RCC 7860 (cell line): ENCODE data around the gene NINJ2.

Experiments used
- DNase-seq: peaks from one replicate; pipeline ENCODE4 v3.0.0-alpha.2; 2015; ENCODE audit warnings: low spot score
- FAIRE-seq: peaks from 2 replicates; lab custom pipeline; 2012; peaks lifted over from hg19 to GRCh38; lab: Jason Lieb, UNC

Gene NINJ2

DNA sequence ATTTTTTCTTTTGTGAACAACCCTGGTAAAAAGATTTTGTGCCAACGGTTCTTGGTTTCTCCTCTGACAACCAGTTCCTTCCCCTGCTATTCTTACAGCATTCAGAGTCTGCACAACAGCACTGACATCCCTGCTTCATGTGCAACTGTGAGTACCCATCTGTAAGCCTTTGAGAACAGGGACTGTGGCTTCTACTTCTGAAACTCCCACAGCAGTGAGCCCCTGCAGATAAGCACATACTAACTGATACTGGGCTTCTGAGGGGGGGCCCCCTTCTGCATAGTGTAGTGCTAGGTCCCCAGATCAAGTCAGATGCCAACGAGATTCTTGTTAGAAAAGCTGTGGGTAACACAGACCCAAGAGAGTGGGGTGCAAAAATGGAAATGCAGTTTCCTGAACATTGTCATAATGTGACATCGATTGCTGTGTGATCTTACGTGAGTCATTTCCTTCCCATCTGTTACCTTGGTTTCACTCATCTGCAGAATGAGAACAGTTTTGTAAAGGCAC is 11.1 kb upstream of the NINJ2 start:
- FAIRE-seq = no peak
- DNase-seq = no peak

DNA sequence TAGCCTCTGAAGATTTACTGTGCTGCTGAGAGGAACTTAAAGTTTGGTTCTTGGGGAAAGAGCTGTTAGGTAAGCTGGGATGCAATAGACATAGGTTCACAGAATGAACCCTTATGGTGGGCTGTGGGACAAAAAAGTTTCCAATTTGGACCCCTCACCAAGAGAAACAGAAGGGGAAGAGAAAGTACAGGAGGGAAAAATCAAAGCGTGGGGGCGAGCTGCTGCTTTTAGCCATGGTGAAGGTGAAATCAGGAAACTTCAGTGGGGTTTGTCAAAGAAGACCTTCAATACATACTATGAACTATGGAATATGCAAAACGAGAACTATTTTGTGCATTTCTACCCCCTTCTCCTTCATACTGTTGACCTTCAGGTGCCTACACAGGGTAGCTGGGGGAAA is 10.6 kb upstream of the NINJ2 start:
- FAIRE-seq = no peak

DNA sequence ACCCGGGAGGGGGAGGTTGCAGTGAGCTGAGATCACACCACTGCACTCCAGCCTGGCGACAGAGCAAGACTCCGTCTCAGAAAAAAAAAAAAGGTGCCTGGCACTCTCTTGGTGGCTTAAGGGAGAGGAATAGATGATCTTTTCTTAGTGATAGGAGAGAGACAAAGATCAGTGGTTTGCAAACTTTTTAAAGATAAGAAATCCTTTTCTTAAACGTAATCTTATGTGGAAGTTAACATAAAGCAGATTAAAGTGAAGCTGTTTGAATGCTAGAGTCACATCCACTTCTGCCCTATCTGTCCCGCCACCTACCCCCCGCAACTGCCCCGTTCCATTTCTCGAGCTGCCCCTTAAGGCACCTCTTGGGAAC is 6.3 kb upstream of the NINJ2 start:
- no peak for FAIRE-seq

More for the DNA sequence above, 10.6 kb upstream of the NINJ2 start:
- no peak for DNase-seq

DNA sequence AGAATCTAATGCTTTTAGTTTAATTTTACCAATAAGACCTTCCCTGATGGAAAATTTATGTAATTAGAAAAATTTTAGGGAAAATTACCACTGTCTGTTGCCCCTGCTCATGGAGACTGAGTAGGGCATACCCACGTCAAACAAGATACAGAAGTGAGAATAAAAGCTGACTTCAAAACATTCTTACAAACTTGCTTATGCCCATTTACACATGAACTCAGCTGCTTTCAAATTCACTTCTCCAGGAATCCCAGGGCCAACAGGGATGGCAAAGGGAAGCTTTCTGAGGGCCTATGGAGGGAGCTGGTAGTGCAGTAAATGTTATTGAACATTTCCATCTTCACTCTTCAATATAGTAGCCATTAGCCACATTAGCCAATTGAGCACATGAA is 4.8 kb upstream of the NINJ2 start:
- DNase-seq (no peak), FAIRE-seq (no peak)

More for the DNA sequence above, 6.3 kb upstream of the NINJ2 start:
- no peak for DNase-seq

DNA sequence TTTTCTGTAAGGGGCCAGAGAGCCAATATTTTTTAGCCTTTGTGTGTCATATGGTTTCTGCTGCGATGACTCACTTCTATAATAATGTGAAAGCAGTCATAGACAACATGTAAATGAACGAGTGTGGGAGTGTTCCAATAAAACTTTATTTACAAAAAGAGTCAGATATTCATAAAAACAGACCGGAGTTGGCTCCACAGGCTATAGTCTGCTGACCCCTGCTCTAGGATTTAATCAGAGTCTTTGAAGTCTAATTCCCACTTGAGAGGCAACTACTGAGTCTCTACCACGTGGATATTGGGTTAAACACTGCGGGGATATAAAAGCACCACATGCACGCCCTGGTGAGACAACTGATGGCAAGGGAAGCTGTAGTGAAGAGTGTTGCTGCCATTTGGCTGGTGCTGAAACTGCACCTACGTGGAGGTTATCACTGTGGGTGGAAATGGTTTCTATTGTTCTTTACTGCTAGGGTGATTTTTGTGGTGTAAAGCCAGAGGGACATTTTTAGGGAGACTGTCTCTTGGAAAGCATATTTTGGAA is 3.6 kb upstream of the NINJ2 start:
- no peak for DNase-seq
- FAIRE-seq = no peak

- FAIRE-seq = no peak
- no peak for DNase-seq
These were observed 2.8 kb upstream of the NINJ2 start for GRCh38 chr12:666066-666465.

DNA sequence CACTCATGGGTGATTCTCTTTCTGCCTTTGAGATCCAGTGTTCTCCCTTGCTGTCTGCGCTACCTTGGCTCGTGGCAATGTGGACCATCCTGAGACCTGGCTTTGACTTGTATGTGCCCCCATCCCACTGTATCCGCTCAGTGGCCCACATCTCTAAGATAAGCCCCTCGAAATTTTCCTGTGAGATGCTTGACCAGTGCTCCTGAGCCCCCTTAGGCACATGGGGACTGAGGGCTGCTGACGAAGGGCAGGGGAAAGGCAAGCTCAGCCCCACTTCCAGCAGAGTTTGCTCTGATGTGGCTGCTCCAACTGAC is 1.5 kb upstream of the NINJ2 start:
- no peak for FAIRE-seq

GRCh38 chr12:664075-664778 is 982 bp upstream of the NINJ2 start:
- no peak for DNase-seq
- FAIRE-seq = no peak

More for the DNA sequence above, 1.5 kb upstream of the NINJ2 start:
- no peak for DNase-seq

GRCh38 chr12:662566-663292 is 516 bp downstream of the NINJ2 start:
- no peak for DNase-seq

DNA sequence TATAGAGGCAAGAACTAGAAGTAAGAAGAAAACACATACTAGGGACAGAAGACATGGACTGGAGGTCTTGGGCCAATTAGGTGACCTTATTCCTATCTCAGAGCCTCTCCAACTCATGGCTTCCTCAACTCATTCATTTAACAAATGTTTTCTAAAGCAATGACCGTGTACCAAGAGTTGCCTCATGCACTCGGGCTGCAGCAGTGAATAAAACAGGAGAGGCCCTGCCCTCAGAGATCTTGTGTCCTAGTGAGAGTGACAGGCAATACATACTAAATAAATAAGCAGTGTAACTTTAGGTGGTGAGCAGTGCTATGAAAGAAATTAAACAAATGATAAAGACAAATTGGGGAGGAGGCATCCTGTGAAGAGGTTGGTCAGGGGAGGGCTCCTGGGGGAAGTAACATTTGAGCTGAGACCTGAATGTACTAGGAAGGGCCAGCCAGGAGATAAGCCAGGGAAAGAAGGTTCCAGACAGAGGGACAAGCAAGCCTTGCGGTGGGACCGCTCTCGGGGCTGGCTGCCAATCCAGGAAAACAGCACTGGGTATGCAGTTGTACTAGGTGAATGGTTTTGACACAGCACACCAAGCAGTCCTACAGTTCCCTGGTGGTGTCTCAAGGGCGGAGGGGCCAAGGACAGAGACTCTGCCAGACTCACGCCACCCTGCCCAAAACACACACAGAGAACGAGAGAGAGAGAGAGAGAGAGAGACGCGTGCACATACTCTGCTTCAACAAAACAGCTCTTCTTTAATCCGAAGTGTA is 1.3 kb downstream of the NINJ2 start:
- DNase-seq = no peak
- no peak for FAIRE-seq

More at GRCh38 chr12:662566-663292, 516 bp downstream of the NINJ2 start:
- FAIRE-seq = no peak

DNA sequence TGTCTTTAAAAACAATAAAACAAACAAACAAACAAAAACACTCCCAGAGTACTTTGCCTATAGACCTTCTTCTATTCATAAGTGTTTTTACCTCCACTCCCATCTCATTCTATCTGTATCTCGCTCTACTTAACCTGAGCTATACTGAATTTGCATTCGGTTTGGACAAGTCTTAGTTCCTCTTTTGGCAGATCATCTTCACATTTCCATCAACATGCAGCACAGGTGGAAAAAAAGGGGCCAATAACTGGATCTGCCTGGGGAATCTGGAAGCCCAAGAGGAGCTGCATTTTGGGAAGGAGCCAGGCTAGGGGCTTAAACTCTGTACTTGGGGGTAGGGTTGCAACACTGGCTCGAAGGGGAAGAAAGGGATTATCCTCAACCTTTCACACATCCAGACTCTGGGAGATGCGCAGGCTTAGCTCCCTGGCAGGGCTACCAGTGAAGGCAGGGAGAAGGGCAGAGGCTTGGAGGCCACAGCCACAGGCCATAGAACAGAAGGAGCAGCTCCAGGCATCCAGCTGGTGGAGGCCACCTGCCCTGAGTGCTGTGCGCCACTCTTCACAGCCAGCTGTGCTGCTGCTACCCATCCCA is 4.1 kb downstream of the NINJ2 start:
- no peak for DNase-seq
- no peak for FAIRE-seq

DNA sequence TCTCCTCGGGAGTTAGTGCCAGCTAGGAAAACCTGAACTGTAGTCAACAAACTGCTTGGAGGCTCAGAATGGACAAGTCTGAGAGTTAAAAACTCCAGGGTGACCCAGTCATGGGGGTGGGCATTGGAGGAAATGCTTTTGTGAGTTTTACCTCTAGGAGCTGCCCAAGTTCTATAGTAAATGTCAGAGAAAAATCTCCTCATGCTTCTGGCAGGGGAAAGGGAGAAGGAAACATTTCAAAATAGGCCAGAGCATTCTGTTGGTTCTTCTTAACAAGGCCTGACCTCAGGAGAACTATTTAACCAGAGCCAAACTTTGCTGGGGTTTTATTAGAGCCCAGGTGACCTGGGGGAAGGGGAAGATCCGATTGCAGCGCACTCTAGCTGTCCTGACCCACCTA is 12.3 kb downstream of the NINJ2 start:
- FAIRE-seq (no peak), DNase-seq (no peak)

- DNase-seq (no peak), FAIRE-seq (no peak)
These were observed 15.7 kb downstream of the NINJ2 start for GRCh38 chr12:647385-648085.

GRCh38 chr12:646442-647384 is 16.5 kb downstream of the NINJ2 start:
- no peak for FAIRE-seq
- DNase-seq = no peak

- DNase-seq = peak; percentile 48
- FAIRE-seq = no peak
These were observed 17.6 kb downstream of the NINJ2 start for GRCh38 chr12:645563-646071.

DNA sequence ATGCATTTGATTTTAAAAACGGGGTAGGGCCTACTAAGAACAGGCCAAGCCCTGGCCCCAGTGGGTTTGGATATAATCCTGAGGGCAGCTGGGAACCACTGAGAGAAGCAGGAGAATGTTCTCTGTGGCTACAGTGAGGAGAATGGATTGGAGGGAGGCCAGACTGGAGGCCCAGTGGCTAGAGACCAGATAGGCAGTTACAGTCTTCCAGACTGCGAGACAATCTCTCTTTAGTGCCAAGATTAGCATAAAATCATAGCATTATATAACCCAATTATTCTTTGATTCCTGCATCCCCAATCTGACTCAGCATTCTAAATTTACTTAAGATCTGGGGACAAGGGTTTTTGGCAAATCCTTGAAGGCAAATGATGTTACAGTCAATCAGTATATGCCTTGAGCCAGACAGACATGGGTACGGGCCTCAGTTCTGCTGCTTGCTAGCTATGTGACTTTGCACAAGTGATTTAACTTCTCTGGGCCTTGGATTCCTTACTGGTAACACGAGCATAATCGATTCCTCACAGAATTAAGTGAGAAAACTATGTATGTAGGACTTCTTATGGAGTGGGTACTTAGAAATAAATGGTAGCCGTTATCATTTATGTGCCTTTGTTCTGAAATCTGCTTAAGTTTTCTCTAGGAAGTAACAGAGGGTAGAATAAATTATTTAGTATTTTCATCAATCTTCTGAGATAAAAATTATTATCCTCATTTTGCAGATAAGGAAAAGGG is 18.3 kb downstream of the NINJ2 start:
- DNase-seq (no peak), FAIRE-seq (no peak)

GRCh38 chr12:644303-644639 is 19.0 kb downstream of the NINJ2 start:
- FAIRE-seq (no peak), DNase-seq (no peak)

GRCh38 chr12:643475-644302 is 19.6 kb downstream of the NINJ2 start:
- DNase-seq = no peak
- FAIRE-seq = no peak
